SW480 (cell line): Measurements from ENCODE around the gene EPG5.

Experiments
- DNase-seq: peaks from one replicate; pipeline ENCODE4 v3.0.0-alpha.2; 2016; ENCODE audit warnings: low spot score

Gene EPG5

DNA sequence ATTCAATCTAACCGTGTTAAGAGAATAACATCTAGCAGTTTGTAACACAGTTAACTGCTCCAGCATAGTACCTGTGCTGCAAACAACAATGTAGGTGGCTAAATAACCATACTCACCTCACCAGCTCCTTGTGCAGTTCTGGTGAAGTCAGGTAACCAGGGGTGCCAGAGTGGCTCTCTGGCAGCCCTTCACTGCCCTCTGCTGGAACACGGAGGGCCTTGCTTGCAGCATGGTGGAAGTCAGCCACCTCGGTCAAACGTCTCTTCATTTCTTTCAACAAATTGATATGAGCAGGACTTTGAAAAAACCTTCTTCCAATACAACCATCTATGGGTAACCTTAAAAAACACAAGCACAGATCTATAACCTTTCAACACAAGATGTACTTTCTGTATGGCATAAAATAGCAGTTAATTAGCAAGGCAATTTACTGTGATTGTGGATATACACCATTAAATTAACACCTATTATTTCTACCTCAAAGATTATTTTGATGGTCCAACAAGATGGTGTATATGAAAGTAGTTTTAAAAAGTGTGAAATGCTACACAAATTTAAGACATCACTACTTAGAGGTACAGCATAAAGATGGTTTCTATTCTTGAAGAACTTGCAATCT is 56.6 kb downstream of the EPG5 start:
- DNase-seq = peak; percentile 7

DNA sequence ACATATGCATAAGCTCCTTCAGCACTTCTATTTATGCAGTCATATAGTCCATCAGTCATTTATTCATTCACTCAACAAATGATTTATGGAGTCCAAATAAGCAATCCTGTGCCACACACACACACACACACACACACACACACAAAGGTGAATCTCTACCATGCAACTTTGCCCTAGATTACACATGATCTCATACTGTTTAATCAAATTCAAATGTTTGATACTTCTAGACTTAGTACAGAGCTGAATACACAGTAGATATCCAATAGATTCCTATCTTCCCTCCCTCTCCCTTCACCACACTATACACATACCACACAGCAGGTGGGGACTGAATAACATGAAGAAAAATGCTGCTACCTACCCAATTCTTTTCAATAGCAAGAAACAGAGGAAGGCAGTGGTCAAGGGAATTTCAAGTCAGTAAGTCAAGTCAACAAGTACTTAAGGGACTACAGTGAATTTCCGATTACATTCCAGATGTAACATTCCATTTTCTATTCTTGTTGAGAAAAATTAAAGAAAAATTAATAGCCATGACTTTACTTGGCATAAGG is 65.4 kb downstream of the EPG5 start:
- no peak for DNase-seq

DNA sequence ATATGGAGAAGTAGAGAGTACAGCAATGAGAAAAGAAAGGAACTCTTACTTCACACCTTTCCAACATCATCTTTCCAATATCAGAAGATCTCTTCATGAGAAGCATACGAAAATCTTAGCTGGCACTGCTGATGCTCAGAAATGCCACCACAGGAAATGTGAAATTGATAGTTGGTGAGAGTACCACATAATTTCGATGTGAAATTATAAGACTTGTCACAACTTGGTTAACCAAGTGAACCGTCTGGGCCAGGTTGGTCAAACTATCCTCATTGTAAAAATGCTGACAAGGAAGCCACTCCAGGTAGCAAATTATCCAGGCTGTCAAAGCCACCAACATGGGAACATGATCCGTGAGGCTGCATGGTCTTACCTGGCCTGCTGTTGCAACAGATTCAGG is 66.5 kb downstream of the EPG5 start:
- DNase-seq = no peak

DNA sequence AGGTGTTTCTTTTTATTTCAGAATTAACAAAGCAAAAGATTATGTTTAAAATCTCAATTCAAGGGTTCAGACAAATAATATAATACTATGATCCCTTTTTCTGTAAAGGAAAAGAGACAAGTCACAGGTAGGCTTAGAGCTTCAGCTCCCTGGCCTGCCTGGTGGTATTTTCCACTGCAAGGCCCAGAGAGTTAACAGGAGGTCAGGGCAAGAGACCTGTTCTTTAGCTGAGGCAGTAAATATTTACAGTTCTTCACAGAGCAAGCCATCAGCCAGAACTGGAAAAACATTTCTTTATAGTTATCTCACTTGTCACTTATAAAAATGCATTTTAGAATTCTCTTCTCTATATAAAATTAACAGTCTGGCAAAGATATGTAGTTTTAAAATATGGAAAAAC is 70.1 kb downstream of the EPG5 start:
- DNase-seq = no peak

DNA sequence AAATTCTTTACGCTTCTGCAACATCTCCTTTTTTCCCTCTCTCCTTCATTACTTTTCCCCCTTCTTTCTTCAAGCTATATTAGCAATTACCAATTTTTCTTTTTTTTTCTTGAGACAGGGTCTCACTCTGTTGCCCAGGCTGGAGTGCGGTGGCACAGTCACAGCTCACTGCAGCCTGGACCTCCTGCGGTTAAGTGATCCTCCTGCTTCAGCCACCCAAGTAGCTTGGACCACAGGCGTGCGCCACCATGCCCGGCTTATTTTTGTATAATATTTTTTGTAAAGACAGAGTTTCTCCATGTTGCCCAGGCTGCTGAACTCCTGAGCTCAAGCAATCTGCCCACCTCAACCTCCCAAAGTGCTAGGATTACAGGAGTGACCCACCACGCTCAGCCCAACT is 70.7 kb downstream of the EPG5 start:
- no peak for DNase-seq

DNA sequence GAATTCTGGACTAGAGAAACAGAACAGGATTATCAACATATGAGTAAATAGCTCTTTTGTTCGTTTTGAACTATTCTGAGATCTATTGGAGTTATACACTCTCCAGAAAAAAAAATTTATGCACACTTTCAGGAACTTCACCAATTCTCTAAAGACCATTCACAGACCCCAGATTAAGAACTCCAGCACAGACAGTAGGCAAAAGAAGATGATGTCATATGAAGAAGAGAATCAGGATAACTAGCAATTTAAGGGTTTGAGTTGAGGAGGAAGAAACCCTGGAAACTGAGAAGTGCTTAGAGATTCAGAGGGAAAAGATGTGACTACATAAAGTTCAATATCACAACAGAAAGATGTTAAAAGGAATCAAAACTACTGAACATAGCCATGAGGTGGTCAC is 71.8 kb downstream of the EPG5 start:
- DNase-seq = no peak

DNA sequence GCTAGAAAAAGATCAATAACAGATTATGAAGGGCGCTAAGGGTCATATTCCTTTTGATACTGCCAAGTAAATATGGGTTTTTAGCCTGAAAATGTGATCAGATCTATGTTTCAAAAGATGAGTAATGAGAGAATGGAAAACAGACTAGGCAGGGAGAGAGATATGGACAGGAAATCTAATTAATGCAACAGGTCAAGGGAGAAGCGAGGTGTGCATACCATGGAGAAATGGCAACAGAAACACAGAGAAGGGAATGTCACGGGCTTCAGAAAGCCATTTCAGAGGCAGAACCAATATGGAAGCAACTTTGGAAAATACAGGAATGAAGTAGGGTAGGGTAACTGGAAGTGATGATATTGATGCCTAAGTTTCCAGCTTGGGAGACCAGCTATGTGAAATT is 72.3 kb downstream of the EPG5 start:
- no peak for DNase-seq

DNA sequence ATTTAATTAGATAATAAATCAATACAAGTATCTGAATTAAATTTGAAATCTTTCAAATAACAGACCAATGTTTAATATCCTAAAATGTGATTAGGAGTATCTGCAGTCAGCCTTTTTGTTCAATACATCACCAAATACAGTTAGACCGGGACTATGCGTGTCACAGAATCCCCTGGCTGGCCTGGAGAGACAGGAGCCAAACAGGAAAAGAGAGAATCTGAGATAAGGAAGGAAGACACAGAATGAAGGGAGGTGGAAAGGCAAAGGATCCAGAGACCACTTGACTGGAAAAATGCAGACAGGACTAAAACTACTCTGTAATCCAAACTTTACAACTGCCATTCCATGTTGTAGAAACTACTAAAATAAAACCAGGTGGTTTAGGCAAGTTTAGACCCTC is 75.3 kb downstream of the EPG5 start:
- DNase-seq = no peak

DNA sequence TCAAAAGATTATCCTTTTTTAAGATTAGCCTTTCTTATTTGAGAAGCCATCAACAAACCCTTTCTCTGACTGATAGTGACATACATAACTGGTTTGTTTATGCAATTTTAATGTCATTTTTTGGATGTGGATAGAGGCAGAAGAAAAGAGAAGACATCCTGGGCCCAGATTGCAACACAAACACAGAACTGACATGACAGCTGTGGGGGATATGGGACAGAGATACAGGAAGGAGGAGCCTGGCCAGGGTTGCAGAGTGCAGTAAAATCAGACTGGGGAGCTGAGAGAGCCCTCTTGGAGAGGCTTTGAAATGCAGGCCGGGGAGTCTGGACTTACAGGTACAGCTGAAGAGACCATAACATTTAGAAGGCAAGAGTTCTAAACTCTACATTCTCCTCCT is 76.5 kb downstream of the EPG5 start:
- no peak for DNase-seq

DNA sequence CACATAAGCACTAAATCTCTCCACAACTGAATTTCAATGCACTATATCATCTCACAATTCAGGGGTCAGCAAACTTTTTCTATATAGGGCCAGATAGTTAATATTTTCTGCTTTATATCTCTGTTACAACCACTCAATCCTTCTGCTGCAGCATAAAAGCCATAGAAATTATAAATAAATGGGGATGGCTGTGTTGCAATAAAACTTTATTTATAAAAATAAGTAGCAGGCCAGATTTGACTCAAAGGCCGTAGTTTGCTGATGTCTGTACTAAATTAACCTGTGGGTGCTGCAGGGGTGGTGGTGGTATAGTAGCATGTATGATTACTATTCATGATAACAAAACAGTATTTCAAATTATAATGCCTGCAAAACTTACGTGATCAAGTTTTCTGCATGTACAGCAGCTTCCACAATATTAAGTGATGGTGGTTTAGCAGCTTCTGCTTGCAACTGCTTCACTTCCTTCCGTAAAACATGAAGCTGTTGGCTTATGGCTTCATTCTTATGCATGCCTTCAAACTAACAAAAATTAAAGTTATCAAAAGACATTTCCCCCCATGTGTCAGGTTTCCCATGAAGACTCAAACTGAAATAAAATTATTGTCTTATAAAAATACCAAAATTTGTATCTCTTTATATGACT is 77.6 kb downstream of the EPG5 start:
- no peak for DNase-seq

DNA sequence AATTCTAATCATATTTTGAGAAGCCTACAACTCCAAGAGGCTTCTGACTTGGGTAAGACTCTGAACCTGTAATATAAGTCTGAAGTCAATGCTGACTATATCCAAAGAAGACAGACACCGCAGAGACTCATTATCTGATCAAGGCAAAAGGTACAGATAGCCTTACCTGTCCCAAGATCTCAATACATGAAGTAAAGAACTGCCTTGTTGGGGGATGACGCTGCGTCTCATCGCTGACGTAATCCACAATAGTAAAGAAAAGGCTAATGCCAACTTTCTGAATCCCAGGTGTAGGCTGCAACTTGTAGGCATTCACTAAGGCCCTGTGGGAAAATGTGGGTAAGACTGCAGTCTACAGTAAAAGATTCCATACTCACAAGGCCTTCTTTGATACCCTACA is 79.5 kb downstream of the EPG5 start:
- no peak for DNase-seq

DNA sequence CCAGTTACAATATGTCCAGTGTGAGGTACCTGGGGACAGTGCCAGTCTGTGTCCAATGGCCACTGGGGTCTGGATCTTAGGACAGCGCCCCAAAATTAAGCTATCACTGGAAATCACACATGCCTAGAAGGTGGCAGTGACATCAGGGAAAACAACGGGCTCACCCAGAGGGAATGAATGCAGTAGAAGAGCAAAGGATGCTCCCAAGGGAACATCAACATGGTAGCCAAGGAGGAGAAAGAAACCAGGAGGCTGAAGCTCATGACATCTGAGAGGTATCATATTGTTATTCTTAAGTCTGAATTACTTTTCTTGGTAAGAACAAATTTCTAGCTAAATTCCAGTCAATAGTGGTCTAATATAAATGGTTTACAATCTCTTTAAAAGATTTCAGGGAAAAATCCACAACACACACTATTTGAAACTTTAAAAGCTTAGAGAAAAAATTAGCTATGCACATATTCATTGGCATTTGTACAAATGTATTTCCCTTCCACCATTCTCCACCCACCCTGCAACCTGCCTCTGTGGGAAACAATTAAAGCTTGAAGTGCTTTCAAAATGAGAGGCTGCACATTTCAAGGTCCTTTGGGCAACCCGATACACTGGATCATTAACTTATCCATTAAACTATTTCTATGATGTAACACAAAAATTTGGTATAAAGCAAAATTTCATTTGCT is 86.1 kb downstream of the EPG5 start:
- no peak for DNase-seq

DNA sequence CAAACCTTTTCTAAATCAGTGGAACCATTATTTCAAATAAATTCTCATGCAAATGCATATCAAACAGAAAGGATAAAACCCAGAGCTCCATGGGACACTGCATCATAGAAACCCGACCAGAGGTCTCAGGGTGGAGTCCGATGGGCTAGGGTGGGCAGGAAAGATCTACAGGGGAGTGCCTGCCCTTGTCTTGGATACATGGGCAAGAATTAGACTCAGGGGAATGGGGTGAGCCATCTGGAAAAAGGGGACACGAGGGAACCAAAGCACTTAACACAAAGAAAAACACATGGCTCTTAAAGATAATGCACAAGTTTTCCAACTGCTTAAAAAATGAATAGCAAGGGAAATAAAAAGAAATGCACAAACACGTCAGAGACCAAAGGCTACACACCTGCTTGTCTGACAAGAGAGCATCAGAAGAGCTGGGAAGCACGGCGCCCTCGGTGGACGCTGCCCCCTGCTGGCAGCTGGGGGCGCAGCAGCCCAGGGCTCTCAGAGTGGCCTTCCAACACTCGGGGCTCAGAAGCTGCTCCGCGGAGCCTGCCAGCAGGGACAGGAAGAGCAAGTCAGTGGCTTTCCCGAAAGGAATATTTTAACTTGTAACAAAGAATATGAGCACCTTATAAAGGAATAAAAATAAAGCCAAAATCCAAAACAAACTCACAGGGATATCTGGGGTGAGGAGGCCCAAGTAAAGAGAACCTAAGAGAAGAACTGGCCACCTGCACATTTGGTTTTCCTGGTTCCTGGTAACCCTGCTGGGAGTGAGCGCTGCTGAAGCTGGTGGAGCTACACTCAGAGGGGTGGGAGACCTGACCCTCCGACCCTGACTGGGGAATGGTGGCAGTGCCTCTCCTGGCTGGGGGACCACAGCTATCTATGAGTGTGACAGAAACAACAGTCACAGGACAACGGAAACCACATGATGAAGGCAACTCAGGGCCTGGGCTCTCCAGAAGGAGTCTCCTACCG is 87.2 kb downstream of the EPG5 start:
- DNase-seq = peak; percentile 24

DNA sequence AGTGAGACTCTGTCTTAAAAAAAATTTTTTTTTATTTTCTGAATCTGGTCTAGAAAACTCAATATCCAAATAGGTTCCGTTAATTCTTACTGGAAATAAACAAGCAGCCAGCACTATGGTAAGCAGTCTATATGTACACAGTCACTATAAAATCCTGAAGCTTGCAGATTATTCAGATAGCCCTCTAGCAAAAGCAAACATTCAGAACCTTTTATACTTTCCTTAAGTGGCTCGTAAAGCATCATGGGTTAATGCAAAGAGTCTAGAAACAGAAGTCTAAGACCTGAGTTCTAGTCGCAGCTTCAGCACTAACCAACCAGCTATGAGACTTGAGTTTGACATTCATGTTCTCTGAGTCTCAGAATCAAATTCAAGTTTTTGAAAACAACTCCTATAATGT is 89.7 kb downstream of the EPG5 start:
- no peak for DNase-seq

DNA sequence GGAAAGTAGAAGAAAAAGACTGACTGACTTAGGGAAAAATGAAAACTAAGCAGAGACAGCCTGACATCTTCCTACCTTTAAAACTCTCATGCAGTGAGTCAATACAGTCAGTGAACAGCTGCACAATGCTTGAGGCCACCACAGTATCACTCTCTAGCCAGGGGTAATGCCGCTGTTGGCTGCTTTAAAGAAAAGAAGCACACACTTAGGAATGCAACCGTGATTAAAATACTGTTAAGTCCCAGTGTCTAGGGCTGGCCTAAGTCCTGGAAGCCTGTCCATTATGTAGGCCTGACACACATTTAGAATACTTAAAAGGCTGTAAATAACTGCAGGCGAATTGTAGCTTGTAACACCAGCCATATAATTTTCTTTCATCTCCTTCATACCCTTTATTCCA is 91.0 kb downstream of the EPG5 start:
- no peak for DNase-seq

DNA sequence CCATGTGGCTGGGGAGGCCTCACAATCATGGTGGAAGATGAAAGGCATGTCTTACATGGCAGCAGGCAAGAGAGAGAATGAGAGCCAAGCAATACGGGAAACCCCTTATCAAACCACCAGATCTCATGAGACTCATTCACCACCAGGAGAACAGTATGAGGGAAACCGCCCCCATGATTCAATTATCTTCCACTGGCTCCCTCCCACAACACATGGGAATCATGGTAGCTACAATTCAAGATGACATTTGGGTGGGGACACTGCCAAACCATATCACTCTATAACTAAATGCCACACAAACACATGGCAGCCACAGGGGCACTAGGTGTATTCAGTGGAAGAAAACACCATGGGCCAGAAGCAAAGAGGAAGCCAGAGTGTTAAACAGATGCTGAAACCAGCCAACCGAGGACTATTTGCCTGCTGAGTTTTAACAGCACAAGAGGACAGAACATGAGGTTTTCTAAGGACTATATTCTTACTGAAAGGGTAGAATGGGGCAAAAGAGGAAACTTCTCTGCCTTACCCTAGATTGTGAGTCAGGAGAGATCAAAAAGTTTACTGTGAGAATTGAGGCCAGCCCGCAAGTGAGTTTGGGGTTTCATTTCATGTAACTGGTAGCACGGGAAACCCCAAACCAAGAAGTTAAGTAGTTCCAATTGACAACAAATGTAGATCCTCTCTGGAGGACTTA is 92.5 kb downstream of the EPG5 start:
- no peak for DNase-seq

DNA sequence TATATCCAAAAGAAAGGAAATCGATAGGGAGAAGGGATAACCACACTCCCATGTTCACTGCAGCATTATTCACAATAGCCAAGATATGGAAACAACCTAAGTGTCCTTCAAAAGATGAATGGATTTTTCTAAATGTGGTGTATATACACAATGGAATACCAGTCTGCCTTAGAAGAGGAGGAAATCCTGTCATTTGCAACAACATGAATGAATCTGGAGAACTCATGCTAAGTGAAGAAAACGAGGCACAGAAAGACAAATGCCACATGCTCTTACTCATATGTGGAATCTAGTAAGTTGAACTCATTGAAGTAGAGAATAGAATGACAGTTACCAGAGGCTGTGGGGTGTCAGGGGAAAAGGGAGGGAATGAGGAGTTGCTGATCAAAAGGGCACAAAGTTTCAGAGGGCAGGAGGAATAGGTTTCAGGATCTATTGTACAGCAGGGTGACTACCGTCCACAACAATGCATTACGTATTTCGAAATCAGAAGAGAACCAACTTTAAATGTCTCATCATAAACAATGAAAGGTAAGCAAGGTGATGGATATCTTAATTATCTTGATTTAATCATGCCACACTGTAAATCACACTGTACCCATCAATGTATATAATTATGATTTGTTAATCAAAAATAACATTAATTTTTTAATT is 95.6 kb downstream of the EPG5 start:
- peak; percentile 1 for DNase-seq

DNA sequence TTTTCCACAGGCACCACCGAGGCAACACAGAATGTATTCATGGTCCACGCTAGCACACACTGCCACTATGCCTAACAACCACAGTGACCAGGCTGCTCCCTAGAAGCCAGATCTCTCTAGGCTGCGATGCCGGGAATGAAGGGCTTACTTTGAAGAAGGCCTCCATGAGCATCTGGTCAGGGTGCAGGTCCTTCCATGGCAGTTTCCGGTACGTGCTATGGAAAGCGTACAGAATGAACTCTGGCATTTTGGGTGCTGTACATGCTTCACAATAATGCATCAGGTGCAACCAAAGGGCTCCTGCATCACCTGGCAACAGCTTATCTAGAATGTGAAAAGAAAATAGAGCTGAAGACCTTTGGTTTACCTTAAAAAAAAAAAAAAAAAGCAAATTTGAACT is 96.7 kb downstream of the EPG5 start:
- no peak for DNase-seq

DNA sequence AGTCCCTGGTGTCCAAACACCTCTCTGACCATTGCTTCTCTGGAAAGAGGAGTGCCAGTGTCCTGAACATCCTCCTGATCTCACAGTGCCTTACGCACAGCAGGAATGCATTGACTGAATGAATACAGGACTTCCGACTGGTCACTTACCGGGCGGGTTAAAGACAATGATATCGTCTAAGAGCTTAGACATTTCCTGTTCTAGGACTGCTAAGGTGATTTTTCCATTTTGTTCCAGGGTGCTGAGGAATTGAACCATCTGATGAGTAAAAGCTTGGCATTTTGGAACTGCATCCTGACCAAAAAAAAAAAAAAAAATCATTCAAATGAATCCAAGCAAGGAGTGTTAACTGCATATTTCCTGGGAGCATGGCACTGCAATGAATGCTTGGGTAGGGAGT is 101.7 kb downstream of the EPG5 start:
- no peak for DNase-seq

DNA sequence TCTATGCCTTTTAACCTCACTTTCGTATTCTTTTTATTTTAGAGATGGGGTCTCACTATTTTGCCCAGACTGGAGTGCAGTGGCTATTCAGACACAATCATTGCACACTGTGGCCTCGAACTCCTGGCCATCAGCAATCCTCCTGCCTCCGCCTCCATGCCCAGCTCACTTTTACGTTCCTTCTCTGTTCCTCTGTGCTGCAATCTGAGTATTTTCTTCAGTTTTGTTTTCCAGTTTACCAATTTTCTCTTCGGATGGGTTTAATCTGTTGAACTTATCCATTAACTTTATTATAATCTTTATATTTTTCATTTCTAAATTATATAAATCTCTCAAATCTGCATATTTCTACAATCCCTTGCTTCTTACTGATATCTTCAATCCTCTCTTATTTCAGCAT is 103.0 kb downstream of the EPG5 start:
- DNase-seq = no peak

DNA sequence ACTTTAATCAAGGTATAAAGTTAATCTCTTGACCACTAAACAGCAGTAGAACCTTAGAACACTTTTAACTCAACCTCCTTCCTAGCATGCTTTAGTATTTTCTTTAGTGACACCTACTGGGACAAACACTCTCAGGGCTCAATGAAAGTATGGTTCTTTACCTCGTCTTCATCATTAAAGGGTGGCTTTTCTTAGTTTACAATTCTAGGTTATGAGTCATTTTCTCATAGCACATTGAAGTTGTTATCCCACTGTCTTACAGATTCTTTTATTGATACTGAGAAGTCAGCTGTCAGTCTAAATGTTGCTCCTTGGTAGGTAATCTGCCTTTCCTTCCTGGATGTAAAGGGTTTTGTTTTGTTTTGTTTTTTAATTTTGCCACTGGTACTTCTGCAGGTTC is 103.7 kb downstream of the EPG5 start:
- no peak for DNase-seq
